DND-41 (cell line): Measurements from ENCODE around the gene SERPINC1.

Experiments used
- ATAC-seq: fragments of 200-7000 bp; cut with Tn5 transposase; 3 replicates; pipeline ENCODE4 v1.9.1; 2021; ENCODE audit warnings: low read depth; ENCODE audit not compliant: insufficient read depth
- DNase-seq: peaks from one replicate; pipeline ENCODE4 v3.0.0-alpha.2; 2020
- H2AFZ ChIP-seq: 2 replicates; pipeline ENCODE4 v1.6.0; 2012; ENCODE audit warnings: low read depth, low read length
- H3K27ac ChIP-seq: 2 replicates; pipeline ENCODE4 v1.5.1; 2012; ENCODE audit warnings: low read length, inconsistent platforms
- H3K27me3 ChIP-seq: fragments of 200-600 bp; sonication (generic); 2 replicates; pipeline ENCODE4 v1.6.0; 2012; ENCODE audit warnings: low read length, mild to moderate bottlenecking, inconsistent platforms; ENCODE audit not compliant: insufficient read depth, poor library complexity
- H3K36me3 ChIP-seq: 2 replicates; pipeline ENCODE4 v1.5.1; 2012; ENCODE audit warnings: low read length, inconsistent platforms; ENCODE audit not compliant: insufficient read depth
- H3K4me1 ChIP-seq: 2 replicates; pipeline ENCODE4 v1.5.1; 2012; ENCODE audit warnings: mild to moderate bottlenecking, low read length; ENCODE audit not compliant: insufficient read depth
- H3K4me2 ChIP-seq: 2 replicates; pipeline ENCODE4 v1.6.0; 2012; ENCODE audit warnings: mild to moderate bottlenecking, moderate library complexity, low read length, inconsistent platforms; ENCODE audit not compliant: insufficient read depth
- H3K4me3 ChIP-seq, 2 experiments: fragments of 200-600 bp in 1 of 2; shearing (Covaris generic) in 1 of 2; 2 replicates each; pipeline ENCODE4 v1.5.1; 2012 to 2016; ENCODE audit warnings: inconsistent platforms in 2 of 2, low read length in 2 of 2, mild to moderate bottlenecking in 2 of 2, low read depth in 1 of 2, moderate library complexity in 1 of 2
- H3K79me2 ChIP-seq: 2 replicates; pipeline ENCODE4 v1.6.0; 2012; ENCODE audit warnings: low read length, inconsistent platforms; ENCODE audit not compliant: insufficient read depth
- H3K9ac ChIP-seq: 2 replicates; pipeline ENCODE4 v1.6.0; 2012; ENCODE audit warnings: low read depth, mild to moderate bottlenecking, inconsistent platforms, low read length, moderate library complexity
- H3K9me3 ChIP-seq: 2 replicates; pipeline ENCODE4 v1.5.1; 2012; ENCODE audit warnings: low read length, moderate library complexity, mild to moderate bottlenecking, inconsistent platforms; ENCODE audit not compliant: insufficient read depth, severe bottlenecking
- H4K20me1 ChIP-seq: 2 replicates; pipeline ENCODE4 v1.6.0; 2012; ENCODE audit warnings: low read length; ENCODE audit not compliant: insufficient read depth
- CTCF ChIP-seq: IDR thresholded peaks from 2 replicates; pipeline ENCODE4 v1.5.1; 2012; ENCODE audit warnings: borderline replicate concordance, low read length, moderate library complexity, mild to moderate bottlenecking; ENCODE audit not compliant: poor library complexity, severe bottlenecking; ENCODE audit errors: extremely low read depth
- EZH2 ChIP-seq: IDR thresholded peaks from 3 replicates; pipeline ENCODE4 v1.6.1; 2012; ENCODE audit warnings: borderline replicate concordance, low read depth, mild to moderate bottlenecking, moderate library complexity, low read length, inconsistent platforms; ENCODE audit not compliant: severe bottlenecking

Gene SERPINC1

GRCh38 chr1:173914366-173914871 lies 2.7 kb downstream of the SERPINC1 start:
- ATAC-seq = peak; percentile 67
- H3K36me3 ChIP-seq = no peaks in the 10 kb centered on the region
- H3K9ac ChIP-seq = no peak overlapping the region
- no peaks in the 10 kb centered on the region for H3K4me1 ChIP-seq
- H3K4me3 ChIP-seq = no peak overlapping the region
- no peaks in the 10 kb centered on the region for H3K27me3 ChIP-seq
- no peaks in the 10 kb centered on the region for H3K9me3 ChIP-seq
- H3K4me2 ChIP-seq = no peak overlapping the region
- H3K79me2 ChIP-seq = no peaks in the 10 kb centered on the region
- no peaks in the 10 kb centered on the region for H4K20me1 ChIP-seq
- no peak overlapping the region for H3K27ac ChIP-seq
- peak; percentile 34 for DNase-seq
- TF ChIP-seq CTCF = peak; percentile 55
- no peak for TF ChIP-seq EZH2
- no peak overlapping the region for H2AFZ ChIP-seq

- no peak overlapping the region for H3K27ac ChIP-seq
- no peaks in the 10 kb centered on the region for H3K4me1 ChIP-seq
- H3K4me3 ChIP-seq = no peak overlapping the region
- no peaks in the 10 kb centered on the region for H3K36me3 ChIP-seq
- no peak overlapping the region for H3K9ac ChIP-seq
- no peaks in the 10 kb centered on the region for H4K20me1 ChIP-seq
- no peak for TF ChIP-seq CTCF
- TF ChIP-seq EZH2 = no peak
- H3K79me2 ChIP-seq = no peaks in the 10 kb centered on the region
- H2AFZ ChIP-seq = no peak overlapping the region
- DNase-seq (no peak), ATAC-seq (no peak)
- H3K4me2 ChIP-seq = no peak overlapping the region
- H3K27me3 ChIP-seq = no peaks in the 10 kb centered on the region
- no peaks in the 10 kb centered on the region for H3K9me3 ChIP-seq
These were observed 4.0 kb downstream of the SERPINC1 start for GRCh38 chr1:173913111-173913510.

GRCh38 chr1:173903827-173904531 lies 13.1 kb downstream of the SERPINC1 start:
- Histone ChIP-seq H3K27ac (no peak overlapping the region), H2AFZ (no peak overlapping the region), H3K4me3 (no peak overlapping the region), H4K20me1 (no peaks in the 10 kb centered on the region), H3K9ac (no peak overlapping the region), H3K79me2 (no peaks in the 10 kb centered on the region), H3K9me3 (no peaks in the 10 kb centered on the region), H3K4me2 (no peak overlapping the region), H3K36me3 (no peaks in the 10 kb centered on the region), H3K4me1 (no peaks in the 10 kb centered on the region), H3K27me3 (no peaks in the 10 kb centered on the region)
- TF ChIP-seq CTCF (no peak), EZH2 (no peak)
- ATAC-seq = no peak
- DNase-seq = no peak

- TF ChIP-seq CTCF (no peak), EZH2 (no peak)
- Histone ChIP-seq H3K27me3 (no peaks in the 10 kb centered on the region), H3K4me2 (no peak overlapping the region), H3K4me3 (no peak overlapping the region), H3K9ac (no peak overlapping the region), H3K36me3 (no peaks in the 10 kb centered on the region), H3K9me3 (no peaks in the 10 kb centered on the region), H3K4me1 (no peaks in the 10 kb centered on the region), H3K79me2 (no peaks in the 10 kb centered on the region), H2AFZ (no peak overlapping the region), H4K20me1 (no peaks in the 10 kb centered on the region), H3K27ac (no peak overlapping the region)
- ATAC-seq = no peak
- DNase-seq = no peak
These were observed 16.1 kb downstream of the SERPINC1 start for GRCh38 chr1:173900992-173901391.
